Endodermal cell (in vitro differentiated cells): ENCODE measurements around the gene HSPB7. TPM values are rescaled to one million over a fixed set of nuclear protein-coding genes. Genes with fewer than 3 reads are reported as not detected.

Experiments
- DNase-seq: peaks from one replicate; pipeline ENCODE4 v3.0.0-alpha.2; 2017
- H3K27ac ChIP-seq: 2 replicates; pipeline ENCODE4 v1.5.1; 2013; ENCODE audit warnings: mild to moderate bottlenecking, low read depth, low read length, moderate library complexity
- H3K27me3 ChIP-seq: 2 replicates; pipeline ENCODE4 v1.6.1; 2013; ENCODE audit warnings: mild to moderate bottlenecking, low read length, moderate library complexity; ENCODE audit not compliant: insufficient read depth, control insufficient read depth, poor library complexity, severe bottlenecking
- H3K36me3 ChIP-seq: 2 replicates; pipeline ENCODE4 v1.7.0; 2013; ENCODE audit warnings: mild to moderate bottlenecking, low read length, moderate library complexity; ENCODE audit not compliant: control insufficient read depth, insufficient read depth
- H3K4me1 ChIP-seq: one replicate; pipeline ENCODE4 v1.7.0; 2013; ENCODE audit warnings: low read length; ENCODE audit not compliant: control insufficient read depth, insufficient read depth
- H3K4me3 ChIP-seq: 2 replicates; pipeline ENCODE4 v1.5.1; 2013; ENCODE audit warnings: mild to moderate bottlenecking, low read length, moderate library complexity
- H3K9ac ChIP-seq: 2 replicates; pipeline ENCODE4 v1.6.1; 2013; ENCODE audit warnings: mild to moderate bottlenecking, low read length, moderate library complexity; ENCODE audit not compliant: poor library complexity, severe bottlenecking; ENCODE audit errors: extremely low read depth
- H3K9me3 ChIP-seq: 2 replicates; pipeline ENCODE4 v1.6.1; 2013; ENCODE audit warnings: mild to moderate bottlenecking, low read length, moderate library complexity; ENCODE audit not compliant: control insufficient read depth
- H3K27ac Mint-ChIP-seq: 2 replicates; pipeline ENCODE4 v1.8.0; 2020; ENCODE audit warnings: mixed read lengths
- H3K27me3 Mint-ChIP-seq: 2 replicates; pipeline ENCODE4 v1.8.0; 2021; ENCODE audit warnings: mild to moderate bottlenecking, mixed read lengths; ENCODE audit not compliant: insufficient read depth
- H3K36me3 Mint-ChIP-seq: 2 replicates; pipeline ENCODE4 v1.8.0; 2020; ENCODE audit warnings: low read depth, mixed read lengths
- H3K4me1 Mint-ChIP-seq: 2 replicates; pipeline ENCODE4 v1.8.0; 2020; ENCODE audit warnings: mixed read lengths
- H3K4me3 Mint-ChIP-seq: 2 replicates; pipeline ENCODE4 v1.8.0; 2020; ENCODE audit warnings: mild to moderate bottlenecking, moderate library complexity, mixed read lengths
- H3K9me3 Mint-ChIP-seq: 2 replicates; pipeline ENCODE4 v1.8.0; 2020; ENCODE audit warnings: mild to moderate bottlenecking, mixed read lengths
- CTCF ChIP-seq: fragments of 200-600 bp; sonication (generic); conservative IDR thresholded peaks from 2 replicates; pipeline ENCODE4 v1.5.0; 2021; ENCODE audit warnings: antibody characterized with exemption, mild to moderate bottlenecking
- WGBS, 2 experiments: methylation state at CpG; one replicate each; pipeline versions ENCODE4 v1.1.5 to v1.1.7; 2013; ENCODE audit warnings: missing lambda C conversion rate in 2 of 2, mixed read lengths in 1 of 2; ENCODE audit not compliant: insufficient coverage in 1 of 2, insufficient read length in 1 of 2; 5-methylcytosine and 5-hydroxymethylcytosine counted together
- total RNA-seq, 2 donors: library from RNA; stranded (reverse); fragmentation: NEBNext Ultra II Directional in 1 of 2; extraction: Animal tissue kit (Norgen Biotek cat#: 25700) in 1 of 2; gene quantifications; 2 replicates in 1 of 2; 3 replicates in 1 of 2; pipeline ENCODE4 v1.2.1, GENCODE V29; 2021

Gene HSPB7
- total RNA-seq, 2 donors from 2014 or later, result 0.15 TPM; not detected in 1

- Histone ChIP-seq H3K9ac (no peak overlapping the region), H3K4me1 (no peaks in the 10 kb centered on the region), H3K4me3 (no peak overlapping the region), H3K36me3 (no peaks in the 10 kb centered on the region), H3K27ac (no peak overlapping the region), H3K27me3 (no peaks in the 10 kb centered on the region), H3K9me3 (no peaks in the 10 kb centered on the region)
- Mint-ChIP-seq H3K4me3 (no peak overlapping the region), H3K27me3 (peaks cover 5% of the 10 kb centered on the region), H3K27ac (no peak overlapping the region), H3K36me3 (no peaks in the 10 kb centered on the region), H3K4me1 (no peaks in the 10 kb centered on the region), H3K9me3 (no peaks in the 10 kb centered on the region)
- no peak for DNase-seq
- TF ChIP-seq CTCF, result no peak
- 90 to 91% methylated on average over 8 to 9 of the region's 9 CpGs for WGBS, 2 experiments
Observed at GRCh38 chr1:15989776-15990175, 28.1 kb downstream of the HSPB7 start.

GRCh38 chr1:15988856-15989736, 28.7 kb downstream of the HSPB7 start:
- no peak overlapping the region for H3K27ac ChIP-seq
- no peaks in the 10 kb centered on the region for H3K27me3 ChIP-seq
- Mint-ChIP-seq H3K4me3 (no peak overlapping the region), H3K27me3 (peaks cover 8% of the 10 kb centered on the region), H3K36me3 (no peaks in the 10 kb centered on the region), H3K27ac (no peak overlapping the region), H3K4me1 (no peaks in the 10 kb centered on the region), H3K9me3 (no peaks in the 10 kb centered on the region)
- no peak overlapping the region for H3K9ac ChIP-seq
- no peak for DNase-seq
- 91% methylated on average over 7 to 13 of the region's 13 CpGs for WGBS, 2 experiments
- H3K36me3 ChIP-seq, result no peaks in the 10 kb centered on the region
- no peak for TF ChIP-seq CTCF
- H3K9me3 ChIP-seq, result no peaks in the 10 kb centered on the region
- no peaks in the 10 kb centered on the region for H3K4me1 ChIP-seq
- H3K4me3 ChIP-seq, result no peak overlapping the region

- peaks cover 22% of the 10 kb centered on the region for H3K27me3 Mint-ChIP-seq
- no peaks in the 10 kb centered on the region for H3K4me1 ChIP-seq
- no peak overlapping the region for H3K27ac Mint-ChIP-seq
- TF ChIP-seq CTCF, result no peak
- H3K9ac ChIP-seq, result no peak overlapping the region
- no peak overlapping the region for H3K4me3 ChIP-seq
- no peak overlapping the region for H3K27ac ChIP-seq
- H3K36me3 ChIP-seq, result no peaks in the 10 kb centered on the region
- H3K36me3 Mint-ChIP-seq, result no peaks in the 10 kb centered on the region
- no peaks in the 10 kb centered on the region for H3K9me3 ChIP-seq
- peaks cover 6% of the 10 kb centered on the region for H3K27me3 ChIP-seq
- H3K4me1 Mint-ChIP-seq, result no peaks in the 10 kb centered on the region
- WGBS, 2 experiments, result 77 to 83% methylated on average over 3 to 5 of the region's 5 CpGs
- H3K4me3 Mint-ChIP-seq, result no peak overlapping the region
- DNase-seq, result no peak
- no peaks in the 10 kb centered on the region for H3K9me3 Mint-ChIP-seq
Observed at GRCh38 chr1:15985611-15986297, 32.1 kb downstream of the HSPB7 start.
